ENCODE results near the gene ABCC5.

DNA sequence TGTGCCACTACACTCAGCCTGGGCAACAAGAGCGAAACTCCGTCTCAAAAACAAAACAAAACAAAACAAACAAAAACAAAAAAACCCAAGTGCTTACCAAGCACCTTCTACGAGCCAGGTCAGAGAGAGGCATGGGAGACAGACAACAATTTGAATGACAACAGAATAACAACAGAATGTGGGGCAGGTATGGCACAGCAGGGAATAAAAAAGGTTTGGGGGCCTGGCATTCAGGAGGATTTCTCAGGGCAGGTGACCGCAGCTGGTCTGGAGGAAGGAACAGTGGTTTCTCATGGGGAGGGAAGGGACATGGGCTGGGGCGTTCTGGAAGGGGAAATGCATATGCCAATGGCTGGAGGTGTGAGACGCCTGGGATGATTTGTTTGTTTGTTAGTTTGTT, 110.5 kb downstream of the ABCC5 start:
- TF ChIP-seq POLR2AphosphoS5 (IDR thresholded peaks at IDR 0.05; ENCODE audit: low read depth, low read length) (no peak), POLR2A (IDR thresholded peaks at IDR 0.05; ENCODE audit: low read depth, low read length) (no peak), TAF1 (IDR thresholded peaks at IDR 0.05; ENCODE audit: low read depth, low read length) (no peak), PAX5 (IDR thresholded peaks at IDR 0.05; ENCODE audit: insufficient read depth, low read length, severe bottlenecking) (no peak), POU2F2 (IDR thresholded peaks at IDR 0.05; ENCODE audit: low read depth, low read length) (no peak)
